HEK293T (cell line): ENCODE data around the gene RABGAP1L.
A peak's percentile ranks its signal among the peaks of the same experiment; 100 is the strongest.
"Not testable (repeated sequence)": the region's sequence is repeated elsewhere in the genome, so short reads cannot be mapped to it uniquely, and the experiment has no call there.

Experiments used
- CTCF ChIA-PET: fragments of 350-600 bp; formaldehyde crosslinking; extraction: SDS; loops from one replicate; lab custom pipeline; 2021; ENCODE audit warnings: antibody characterized with exemption, inconsistent platforms; lab: Yijun Ruan, JAX
- POLR2A ChIA-PET: fragments of 350-600 bp; formaldehyde crosslinking; extraction: SDS; loops from one replicate; lab custom pipeline; 2020; ENCODE audit warnings: antibody characterized with exemption, inconsistent platforms; lab: Yijun Ruan, JAX
- DNase-seq: peaks from one replicate; pipeline ENCODE4 v3.0.0; 2012; ENCODE audit warnings: mixed read lengths; ENCODE audit errors: extremely low spot score
- ARNT ChIP-seq: fragments of 450-650 bp; IDR thresholded peaks from 2 replicates; pipeline ENCODE4 v1.6.1; 2017; ENCODE audit warnings: mild to moderate bottlenecking
- BHLHE40 ChIP-seq: fragments of 450-650 bp; IDR thresholded peaks from 2 replicates; pipeline ENCODE4 v1.6.1; 2016; ENCODE audit warnings: mild to moderate bottlenecking, moderate library complexity, borderline replicate concordance
- CTBP1 ChIP-seq: fragments of 450-650 bp; IDR thresholded peaks from 2 replicates; pipeline ENCODE4 v1.6.1; 2016; ENCODE audit warnings: borderline replicate concordance
- ELF4 ChIP-seq: fragments of 450-650 bp; IDR thresholded peaks from 2 replicates; pipeline ENCODE4 v1.6.1; 2017; ENCODE audit warnings: antibody characterized with exemption
- FOXA1 ChIP-seq: fragments of 450-650 bp; IDR thresholded peaks from 2 replicates; pipeline ENCODE4 v1.6.1; 2016; ENCODE audit warnings: mild to moderate bottlenecking
- FOXK2 ChIP-seq: fragments of 450-650 bp; IDR thresholded peaks from 2 replicates; pipeline ENCODE4 v1.6.1; 2016; ENCODE audit warnings: mild to moderate bottlenecking
- FOXM1 ChIP-seq: fragments of 450-650 bp; IDR thresholded peaks from 2 replicates; pipeline ENCODE4 v1.6.1; 2017; ENCODE audit warnings: mild to moderate bottlenecking, borderline replicate concordance
- HDGF ChIP-seq: fragments of 450-650 bp; IDR thresholded peaks from 2 replicates; pipeline ENCODE4 v1.6.1; 2017; ENCODE audit warnings: antibody characterized with exemption, borderline replicate concordance
- L3MBTL2 ChIP-seq: fragments of 450-650 bp; conservative IDR thresholded peaks from 2 replicates; pipeline ENCODE4 v1.6.1; 2016; ENCODE audit warnings: mild to moderate bottlenecking
- LEF1 ChIP-seq: fragments of 450-650 bp; IDR thresholded peaks from 2 replicates; pipeline ENCODE4 v1.6.1; 2017; ENCODE audit warnings: mild to moderate bottlenecking, borderline replicate concordance
- NFRKB ChIP-seq: fragments of 450-650 bp; IDR thresholded peaks from 2 replicates; pipeline ENCODE4 v1.6.1; 2016; ENCODE audit warnings: mild to moderate bottlenecking, moderate library complexity
- SP1 ChIP-seq: fragments of 450-650 bp; IDR thresholded peaks from 2 replicates; pipeline ENCODE4 v1.6.1; 2017
- SUZ12 ChIP-seq: fragments of 450-650 bp; IDR thresholded peaks from 2 replicates; pipeline ENCODE4 v1.6.1; 2016; ENCODE audit warnings: mild to moderate bottlenecking
- TARDBP ChIP-seq: fragments of 450-650 bp; IDR thresholded peaks from 2 replicates; pipeline ENCODE4 v1.6.1; 2016
- ZNF384 ChIP-seq: fragments of 450-650 bp; IDR thresholded peaks from 2 replicates; pipeline ENCODE4 v1.6.1; 2016
- TF ChIP-seq, protein P1 (sequence below): fragments of 450-650 bp; IDR thresholded peaks from 2 replicates; pipeline ENCODE4 v1.6.1; 2016

The RABGAP1L gene

DNA sequence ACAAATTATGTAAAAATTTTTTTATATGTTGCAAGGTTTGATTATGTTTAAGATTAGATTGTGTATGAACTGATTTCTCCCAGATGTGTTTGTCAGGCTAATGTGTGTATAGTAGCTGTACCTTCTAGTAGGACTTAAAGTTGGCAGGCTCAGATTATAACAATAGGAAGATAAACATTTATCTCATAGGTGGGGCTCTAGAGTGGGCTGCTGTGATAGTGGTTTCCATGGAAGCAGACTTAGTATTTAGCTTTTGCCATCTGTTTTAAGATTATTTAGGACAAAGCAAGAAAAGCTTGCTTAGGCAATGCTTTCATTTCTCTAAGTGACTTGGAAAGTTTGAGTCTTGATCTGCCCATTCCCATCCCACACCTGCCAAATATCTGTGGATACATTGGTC, 652.7 kb downstream of the RABGAP1L start:
- TF ChIP-seq FOXM1: no peak
- no peak for DNase-seq
- POLR2A ChIA-PET: no interaction called here
- CTCF ChIA-PET: no interaction called here

DNA sequence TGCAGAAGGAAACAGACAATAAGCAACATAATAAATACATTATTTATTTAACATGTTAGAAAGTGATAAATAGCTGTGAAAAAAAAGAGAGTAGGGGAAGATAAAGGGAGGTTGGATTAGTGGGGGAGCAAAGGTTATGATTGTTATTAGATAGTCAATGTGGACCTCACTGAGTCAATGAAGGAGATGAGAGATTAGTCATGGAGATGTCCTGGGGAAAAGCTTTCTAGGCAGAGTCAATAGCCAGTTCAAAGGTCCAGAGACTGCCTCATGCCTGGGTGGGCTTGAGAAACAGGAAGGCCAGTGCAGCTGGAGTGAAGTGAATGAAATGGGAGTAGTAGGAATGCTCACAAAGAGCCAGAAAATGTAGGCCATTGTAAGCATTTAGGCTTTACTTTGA, 653.3 kb downstream of the RABGAP1L start:
- POLR2A ChIA-PET: no interaction called here
- TF ChIP-seq, protein P1, sequence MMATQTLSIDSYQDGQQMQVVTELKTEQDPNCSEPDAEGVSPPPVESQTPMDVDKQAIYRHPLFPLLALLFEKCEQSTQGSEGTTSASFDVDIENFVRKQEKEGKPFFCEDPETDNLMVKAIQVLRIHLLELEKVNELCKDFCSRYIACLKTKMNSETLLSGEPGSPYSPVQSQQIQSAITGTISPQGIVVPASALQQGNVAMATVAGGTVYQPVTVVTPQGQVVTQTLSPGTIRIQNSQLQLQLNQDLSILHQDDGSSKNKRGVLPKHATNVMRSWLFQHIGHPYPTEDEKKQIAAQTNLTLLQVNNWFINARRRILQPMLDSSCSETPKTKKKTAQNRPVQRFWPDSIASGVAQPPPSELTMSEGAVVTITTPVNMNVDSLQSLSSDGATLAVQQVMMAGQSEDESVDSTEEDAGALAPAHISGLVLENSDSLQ: no peak
- TF ChIP-seq FOXM1 (no peak), L3MBTL2 (no peak), ZNF384 (no peak), ARNT (no peak), SP1 (no peak), ELF4 (no peak), CTBP1 (no peak), NFRKB (no peak), TARDBP (no peak), BHLHE40 (no peak), FOXA1 (no peak), FOXK2 (no peak), SUZ12 (no peak), LEF1 (no peak), HDGF (no peak)
- CTCF ChIA-PET: no interaction called here
- no peak for DNase-seq

GRCh38 chr1:174815036-174815435, 655.7 kb downstream of the RABGAP1L start:
- POLR2A ChIA-PET: no interaction called here
- no peak for TF ChIP-seq FOXA1
- no peak for TF ChIP-seq HDGF
- no peak for TF ChIP-seq TARDBP
- no peak for TF ChIP-seq SUZ12
- no peak for TF ChIP-seq SP1
- TF ChIP-seq FOXM1: no peak
- TF ChIP-seq NFRKB: no peak
- no peak for TF ChIP-seq BHLHE40
- TF ChIP-seq CTBP1: no peak
- TF ChIP-seq L3MBTL2: no peak
- no peak for DNase-seq
- CTCF ChIA-PET: interaction anchor here (0.6 kb wide), 1 partner anchor 1099 kb away, joined by 3 read pairs; no protein-coding TSS in a partner anchor

- no peak for DNase-seq
- ChIA-PET CTCF (interaction anchor here (0.6 to 0.7 kb wide), 3 partner anchors 35 to 1100 kb away, joined by 3 to 5 read pairs (median 3); no protein-coding TSS in a partner anchor), POLR2A (no interaction called here)
- no peak for TF ChIP-seq L3MBTL2
- TF ChIP-seq ELF4: no peak
- no peak for TF ChIP-seq LEF1
- TF ChIP-seq FOXM1: no peak
- TF ChIP-seq, protein P1: no peak
- no peak for TF ChIP-seq SP1
- no peak for TF ChIP-seq ZNF384
- no peak for TF ChIP-seq FOXA1
- no peak for TF ChIP-seq SUZ12
- no peak for TF ChIP-seq TARDBP
These were observed 656.2 kb downstream of the RABGAP1L start for GRCh38 chr1:174815474-174815908.

GRCh38 chr1:174816621-174817020, 657.3 kb downstream of the RABGAP1L start:
- CTCF ChIA-PET: interaction anchor here (0.7 kb wide), 1 partner anchor 102 kb away, joined by 3 read pairs; no protein-coding TSS in a partner anchor
- TF ChIP-seq, protein P1: 0 out of 2 replicates have a peak, but pooled peaks have one; percentile 50
- DNase-seq, POLR2A ChIA-PET: not testable (repeated sequence)

DNA sequence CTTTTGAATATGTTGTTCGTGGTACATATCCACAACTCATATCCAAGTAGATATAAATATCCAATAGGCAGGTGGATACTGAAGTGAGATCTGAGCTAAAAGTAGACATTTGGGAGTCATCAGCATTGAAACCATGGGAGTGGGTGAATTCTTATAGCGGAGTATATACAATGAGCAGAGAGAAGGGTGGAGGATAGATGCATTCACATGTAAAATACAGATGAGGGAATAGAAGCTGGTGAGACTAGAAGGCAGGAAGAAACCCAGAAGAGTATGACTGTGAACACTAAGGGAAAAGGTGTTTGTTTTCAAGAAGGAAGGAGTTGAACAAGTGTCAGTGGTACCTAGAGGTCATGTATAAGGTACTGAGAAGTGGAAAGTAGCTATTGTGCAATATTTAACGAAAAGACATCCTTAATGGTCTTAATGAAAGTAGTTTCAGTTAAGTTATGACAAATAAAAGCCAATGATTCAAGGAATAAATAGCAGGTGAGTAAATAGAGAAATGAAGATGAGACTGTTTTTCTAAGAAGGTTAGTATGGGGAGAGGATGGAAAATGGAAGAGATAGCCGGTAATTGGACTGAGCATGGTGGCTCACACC, 658.8 kb downstream of the RABGAP1L start:
- no peak for TF ChIP-seq SUZ12
- no peak for TF ChIP-seq NFRKB
- TF ChIP-seq CTBP1: no peak
- no peak for TF ChIP-seq FOXK2
- no peak for TF ChIP-seq TARDBP
- no peak for TF ChIP-seq FOXA1
- TF ChIP-seq, protein P1: no peak
- no peak for TF ChIP-seq BHLHE40
- no peak for TF ChIP-seq L3MBTL2
- no peak for TF ChIP-seq HDGF
- TF ChIP-seq LEF1: no peak
- TF ChIP-seq ARNT: no peak
- no peak for TF ChIP-seq ELF4
- TF ChIP-seq FOXM1: no peak
- TF ChIP-seq ZNF384: no peak
- TF ChIP-seq SP1: no peak
- ChIA-PET CTCF (no interaction called here), POLR2A (no interaction called here)
- no peak for DNase-seq
